Measurements from ENCODE around the gene ZDHHC11B.
"Not testable (repeated sequence)": the region's sequence is repeated elsewhere in the genome, so short reads cannot be mapped to it uniquely, and the experiment has no call there.

The ZDHHC11B gene

GRCh38 chr5:770585-770984 is 13.9 kb downstream of the ZDHHC11B start:
- DNase-seq (ENCODE audit: low read depth in 1 of 2, low spot score in 1 of 2): not testable (repeated sequence)

- DNase-seq (ENCODE audit: low read depth in 1 of 2, low spot score in 1 of 2): not testable (repeated sequence)
Measured at GRCh38 chr5:769485-770145, 14.9 kb downstream of the ZDHHC11B start.

GRCh38 chr5:766666-767431 is 17.7 kb downstream of the ZDHHC11B start:
- DNase-seq (ENCODE audit: low read depth in 1 of 2, low spot score in 1 of 2): no peak

- no peak for DNase-seq (ENCODE audit: low read depth in 1 of 2, low spot score in 1 of 2)
Measured at GRCh38 chr5:765948-766631, 18.4 kb downstream of the ZDHHC11B start.

- DNase-seq (ENCODE audit: low read depth in 1 of 2, low spot score in 1 of 2): peak in 1 of 2 donors; percentile 16
Measured at GRCh38 chr5:763998-764781, 20.3 kb downstream of the ZDHHC11B start.

- no peak for DNase-seq (ENCODE audit: low read depth in 1 of 2, low spot score in 1 of 2)
Measured at GRCh38 chr5:763397-763796, 21.1 kb downstream of the ZDHHC11B start.

- DNase-seq (ENCODE audit: low read depth in 1 of 2, low spot score in 1 of 2): not testable (repeated sequence)
Measured at GRCh38 chr5:762996-763395, 21.5 kb downstream of the ZDHHC11B start.

GRCh38 chr5:761854-762710 is 22.4 kb downstream of the ZDHHC11B start:
- peak in 1 of 2 donors; percentile 7 for DNase-seq (ENCODE audit: low read depth in 1 of 2, low spot score in 1 of 2)

GRCh38 chr5:761059-761771 is 23.3 kb downstream of the ZDHHC11B start:
- DNase-seq (ENCODE audit: low read depth in 1 of 2, low spot score in 1 of 2): peak in 1 of 2 donors; percentile 19

GRCh38 chr5:760363-761058 is 24.0 kb downstream of the ZDHHC11B start:
- DNase-seq (ENCODE audit: low read depth in 1 of 2, low spot score in 1 of 2): peak in 1 of 2 donors; percentile 15

GRCh38 chr5:759781-760362 is 24.7 kb downstream of the ZDHHC11B start:
- no peak for DNase-seq (ENCODE audit: low read depth in 1 of 2, low spot score in 1 of 2)

- peak in 1 of 2 donors; percentile 55 for DNase-seq (ENCODE audit: low read depth in 1 of 2, low spot score in 1 of 2)
Measured at GRCh38 chr5:759111-759751, 25.3 kb downstream of the ZDHHC11B start.

GRCh38 chr5:758698-759053 is 25.9 kb downstream of the ZDHHC11B start:
- no peak for DNase-seq (ENCODE audit: low read depth in 1 of 2, low spot score in 1 of 2)

GRCh38 chr5:757931-758697 is 26.4 kb downstream of the ZDHHC11B start:
- peak in 1 of 2 donors; percentile 18 for DNase-seq (ENCODE audit: low read depth in 1 of 2, low spot score in 1 of 2)

GRCh38 chr5:757346-757930 is 27.1 kb downstream of the ZDHHC11B start:
- DNase-seq (ENCODE audit: low read depth in 1 of 2, low spot score in 1 of 2): peak in 1 of 2 donors; percentile 12

- peak in 1 of 2 donors; percentile 13 for DNase-seq (ENCODE audit: low read depth in 1 of 2, low spot score in 1 of 2)
Measured at GRCh38 chr5:756865-757345, 27.6 kb downstream of the ZDHHC11B start.

GRCh38 chr5:756171-756570 is 28.4 kb downstream of the ZDHHC11B start:
- no peak for DNase-seq (ENCODE audit: low read depth in 1 of 2, low spot score in 1 of 2)

All from stimulated activated CD4-positive, alpha-beta T cell treated with anti-CD3 and anti-CD28 coated beads, Interleukin-15, amount 100 ng/mL, for 1 hour (primary cell).